Smooth muscle cell (in vitro differentiated cells): Measurements from ENCODE around the gene ASTN2. TPM values are rescaled to one million over a fixed set of nuclear protein-coding genes. Genes with fewer than 3 reads are reported as not detected.

Experiments used
- DNase-seq: peaks from one replicate; lab custom pipeline; 2025; ENCODE audit not compliant: unreplicated experiment; lab: John Stamatoyannopoulos, UW
- H2AFZ ChIP-seq: fragments of 200-600 bp; sonication (generic); 2 replicates; pipeline ENCODE4 v1.6.0; 2016; ENCODE audit warnings: antibody characterized with exemption, low read depth, mild to moderate bottlenecking
- H3F3A ChIP-seq: fragments of 200-600 bp; sonication (generic); 2 replicates; pipeline ENCODE4 v1.6.0; 2017; ENCODE audit warnings: antibody characterized with exemption, low read depth
- H3K27ac ChIP-seq: fragments of 200-600 bp; sonication (generic); 2 replicates; pipeline ENCODE4 v1.5.1; 2016; ENCODE audit warnings: low read depth, mild to moderate bottlenecking
- H3K27me3 ChIP-seq: fragments of 200-600 bp; sonication (generic); 2 replicates; pipeline ENCODE4 v1.6.1; 2016; ENCODE audit warnings: low read depth, mild to moderate bottlenecking
- H3K36me3 ChIP-seq: fragments of 200-600 bp; sonication (generic); 2 replicates; pipeline ENCODE4 v1.5.1; 2016; ENCODE audit warnings: low read depth
- H3K4me1 ChIP-seq: fragments of 200-600 bp; sonication (generic); 2 replicates; pipeline ENCODE4 v1.5.1; 2016; ENCODE audit warnings: low read depth
- H3K4me2 ChIP-seq: fragments of 200-600 bp; sonication (generic); 2 replicates; pipeline ENCODE4 v1.6.0; 2016; ENCODE audit warnings: mild to moderate bottlenecking
- H3K4me3 ChIP-seq: fragments of 200-600 bp; sonication (generic); 2 replicates; pipeline ENCODE4 v1.5.1; 2016; ENCODE audit warnings: mild to moderate bottlenecking
- H3K79me2 ChIP-seq: fragments of 200-600 bp; sonication (generic); 2 replicates; pipeline ENCODE4 v1.6.0; 2016; ENCODE audit warnings: low read depth, mild to moderate bottlenecking
- H3K9ac ChIP-seq: fragments of 200-600 bp; sonication (generic); 2 replicates; pipeline ENCODE4 v1.6.0; 2016; ENCODE audit warnings: low read depth
- H3K9me3 ChIP-seq: fragments of 200-600 bp; sonication (generic); replicated peaks from 2 replicates; pipeline ENCODE4 v1.5.1; 2016; ENCODE audit warnings: low read depth
- H4K20me1 ChIP-seq: fragments of 200-600 bp; sonication (generic); 2 replicates; pipeline ENCODE4 v1.6.0; 2016; ENCODE audit warnings: low read depth
- CTCF ChIP-seq: fragments of 200-600 bp; sonication (generic); IDR thresholded peaks from 2 replicates; pipeline ENCODE4 v1.5.1; 2017; ENCODE audit warnings: borderline replicate concordance, mild to moderate bottlenecking, antibody characterized with exemption; ENCODE audit not compliant: insufficient read depth, poor library complexity, severe bottlenecking
- WGBS: methylation state at CpG from one replicate; pipeline ENCODE4 v1.1.7; 2016; ENCODE audit warnings: low lambda C conversion rate; 5-methylcytosine and 5-hydroxymethylcytosine counted together
- polyA plus RNA-seq: library from polyadenylated mRNA; unstranded; fragments of >200 nt; fragmentation: Nextera tagmentation; extraction: Ambion mirVana; gene quantifications from 2 replicates; pipeline ENCODE4 v1.2.1, GENCODE V29; 2016
- total RNA-seq: library from RNA; depleted of rRNA; stranded (reverse); fragments of >200 nt; gene quantifications from 2 replicates; pipeline ENCODE4 v1.2.3, GENCODE V29; 2014

Gene ASTN2
- total and polyA plus RNA-seq, 2 experiments from 2014 or later = 6.5 to 6.7 TPM

GRCh38 chr9:116797276-116797675 lies 617.6 kb downstream of the ASTN2 start:
- Histone ChIP-seq H3K9ac (no peak overlapping the region), H3K9me3 (no peaks in the 10 kb centered on the region), H3K4me1 (peaks cover 20% of the 10 kb centered on the region), H3K4me3 (no peak overlapping the region), H3K27ac (no peak overlapping the region), H3K36me3 (no peaks in the 10 kb centered on the region), H2AFZ (no peak overlapping the region), H3K4me2 (no peak overlapping the region), H3K79me2 (no peaks in the 10 kb centered on the region), H3F3A (no peaks in the 10 kb centered on the region), H3K27me3 (no peaks in the 10 kb centered on the region), H4K20me1 (no peaks in the 10 kb centered on the region)
- no peak for TF ChIP-seq CTCF
- no peak for DNase-seq

GRCh38 chr9:116796669-116797068 lies 618.2 kb downstream of the ASTN2 start:
- no peaks in the 10 kb centered on the region for H3K9me3 ChIP-seq
- H3K27me3 ChIP-seq = no peaks in the 10 kb centered on the region
- no peak for TF ChIP-seq CTCF
- H3K4me3 ChIP-seq = no peak overlapping the region
- no peak overlapping the region for H3K27ac ChIP-seq
- H3F3A ChIP-seq = no peaks in the 10 kb centered on the region
- H3K79me2 ChIP-seq = no peaks in the 10 kb centered on the region
- no peak overlapping the region for H3K4me2 ChIP-seq
- H4K20me1 ChIP-seq = no peaks in the 10 kb centered on the region
- no peak overlapping the region for H2AFZ ChIP-seq
- WGBS = 76% methylated on average over 1 of the region's 1 CpG
- no peaks in the 10 kb centered on the region for H3K36me3 ChIP-seq
- H3K4me1 ChIP-seq = peaks cover 25% of the 10 kb centered on the region
- no peak for DNase-seq
- no peak overlapping the region for H3K9ac ChIP-seq

GRCh38 chr9:116795821-116796220 lies 619.0 kb downstream of the ASTN2 start:
- Histone ChIP-seq H3K79me2 (no peaks in the 10 kb centered on the region), H3K36me3 (no peaks in the 10 kb centered on the region), H3K27me3 (no peaks in the 10 kb centered on the region), H4K20me1 (no peaks in the 10 kb centered on the region), H3K27ac (no peak overlapping the region), H2AFZ (no peak overlapping the region), H3K9ac (no peak overlapping the region), H3F3A (no peaks in the 10 kb centered on the region), H3K4me1 (peaks cover 29% of the 10 kb centered on the region), H3K4me3 (no peak overlapping the region), H3K4me2 (no peak overlapping the region), H3K9me3 (no peaks in the 10 kb centered on the region)
- TF ChIP-seq CTCF = no peak
- 69% methylated on average over 2 of the region's 2 CpGs for WGBS
- DNase-seq = no peak

- H3K36me3 ChIP-seq = no peaks in the 10 kb centered on the region
- peaks cover 20% of the 10 kb centered on the region for H3K4me1 ChIP-seq
- no peak overlapping the region for H3K4me3 ChIP-seq
- no peaks in the 10 kb centered on the region for H3K9me3 ChIP-seq
- H3K79me2 ChIP-seq = no peaks in the 10 kb centered on the region
- no peak for TF ChIP-seq CTCF
- no peaks in the 10 kb centered on the region for H4K20me1 ChIP-seq
- H3K27ac ChIP-seq = no peak overlapping the region
- H3K9ac ChIP-seq = no peak overlapping the region
- H3K4me2 ChIP-seq = no peak overlapping the region
- WGBS = 86% methylated on average over 6 of the region's 6 CpGs
- no peak overlapping the region for H2AFZ ChIP-seq
- H3F3A ChIP-seq = no peaks in the 10 kb centered on the region
- H3K27me3 ChIP-seq = no peaks in the 10 kb centered on the region
- no peak for DNase-seq
Observed at GRCh38 chr9:116792271-116792670, 622.6 kb downstream of the ASTN2 start.
